ENCODE data around the gene GALNTL6. TPM values are rescaled to one million over a fixed set of nuclear protein-coding genes. Genes with fewer than 3 reads are reported as not detected.

Gene GALNTL6
- total and polyA plus RNA-seq, 2 of the 4 experiments (the other 2 are of a cell fraction), result under 0.01 TPM; not detected in 1

DNA sequence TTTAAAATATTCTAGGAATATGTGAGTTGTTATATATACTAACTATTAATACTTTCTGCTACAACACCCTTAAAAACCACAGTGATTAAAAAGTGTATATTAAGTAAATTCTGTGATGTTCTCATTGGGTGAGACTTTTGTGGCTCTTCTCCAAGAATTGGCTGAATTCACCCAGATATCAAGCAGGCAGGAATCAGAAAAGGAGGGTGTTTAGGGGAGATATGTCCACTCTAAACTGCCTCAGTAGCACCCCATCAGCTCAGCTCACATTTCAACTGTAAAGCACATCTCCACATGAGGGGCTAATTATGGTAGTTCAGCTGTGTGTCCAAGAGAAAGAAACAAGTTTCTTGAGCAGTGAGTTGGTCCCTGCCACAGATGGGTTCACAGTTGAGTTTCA lies 165.0 kb downstream of the GALNTL6 start:
- no peaks in the 10 kb centered on the region for H4K20me1 ChIP-seq (ENCODE audit: insufficient read depth, low read length)
- H2AK9ac ChIP-seq (replicated peaks; ENCODE audit: low read depth, low read length, poor library complexity), result no peak overlapping the region
- H3K14ac ChIP-seq (replicated peaks; ENCODE audit: low read depth, low read length), result no peak overlapping the region
- H3K9me1 ChIP-seq (ENCODE audit: insufficient read depth, low read length), result no peaks in the 10 kb centered on the region
- H2AK5ac ChIP-seq (ENCODE audit: low read depth, low read length), result no peak overlapping the region
- no peak overlapping the region for H3K18ac ChIP-seq (ENCODE audit: low read depth, low read length)
- no TSS peak for BruUV-seq (replicated peaks)
- H3K9ac ChIP-seq (ENCODE audit: low read depth, low read length), result no peak overlapping the region
- intact Hi-C loops (cut with micrococcal nuclease), result no loop called here
- H2AFZ ChIP-seq (replicated peaks; ENCODE audit: low read length, poor library complexity), result no peak overlapping the region
- H3K36me3 ChIP-seq (ENCODE audit: control insufficient read depth, insufficient read depth, low read length), result no peaks in the 10 kb centered on the region
- H2BK120ac ChIP-seq (ENCODE audit: low read depth, low read length), result no peak overlapping the region
- H3K27me3 ChIP-seq (ENCODE audit: control insufficient read depth, insufficient read depth, low read length), result no peaks in the 10 kb centered on the region
- H2BK20ac ChIP-seq (ENCODE audit: low read depth, low read length), result no peak overlapping the region
- H3K4ac ChIP-seq (ENCODE audit: low read depth, low read length), result no peak overlapping the region
- H3K4me1 ChIP-seq (ENCODE audit: control insufficient read depth, insufficient read depth, low read length), result no peaks in the 10 kb centered on the region
- no peak overlapping the region for H3K4me3 ChIP-seq (ENCODE audit: insufficient read depth, low read depth, low read length)
- H3K27ac ChIP-seq (ENCODE audit: insufficient read depth, low read length), result no peak overlapping the region
- H3K9me3 ChIP-seq (ENCODE audit: control insufficient read depth, insufficient read depth, low read length), result 0 out of 2 replicates have a peak, but pooled peaks cover 2% of the 10 kb centered on the region
- DNase-seq (no peak), ATAC-seq (ENCODE audit: low read depth) (no peak)
- no peak overlapping the region for H4K8ac ChIP-seq (ENCODE audit: low read depth in 2 of 2, low read length in 2 of 2)
- no peak overlapping the region for H2BK5ac ChIP-seq (ENCODE audit: low read depth, low read length, poor library complexity, severe bottlenecking)
- H3K23ac ChIP-seq (ENCODE audit: low read depth, low read length), result no peak overlapping the region
- ChIA-PET POLR2A (ENCODE audit: unreplicated experiment) (no interaction called here), CTCF (no interaction called here)
- dilution Hi-C loops (cut with HindIII; ENCODE audit: low sequenced_read_pairs, unreplicated experiment), result no loop called here
- H4K5ac ChIP-seq (ENCODE audit: low read depth, low read length), result no peak overlapping the region
- H3K4me2 ChIP-seq (ENCODE audit: low read depth, low read length), result no peak overlapping the region
- H3K79me1 ChIP-seq (ENCODE audit: low read depth in 1 of 2, low read length in 2 of 2), result no peaks in the 10 kb centered on the region
- H3K56ac ChIP-seq (ENCODE audit: extremely low read depth, insufficient read depth, low read length), result no peak overlapping the region
- in situ Hi-C loops (cut with MboI; ENCODE audit: low sequenced_read_pairs), result no loop called here
- TF ChIP-seq NFE2L2 (IDR thresholded peaks at IDR 0.05; ENCODE audit: low read depth, low read length), result no peak
- no peak for TF ChIP-seq RFX5 (IDR thresholded peaks at IDR 0.05; ENCODE audit: low read depth, low read length)
- TF ChIP-seq, protein P1, sequence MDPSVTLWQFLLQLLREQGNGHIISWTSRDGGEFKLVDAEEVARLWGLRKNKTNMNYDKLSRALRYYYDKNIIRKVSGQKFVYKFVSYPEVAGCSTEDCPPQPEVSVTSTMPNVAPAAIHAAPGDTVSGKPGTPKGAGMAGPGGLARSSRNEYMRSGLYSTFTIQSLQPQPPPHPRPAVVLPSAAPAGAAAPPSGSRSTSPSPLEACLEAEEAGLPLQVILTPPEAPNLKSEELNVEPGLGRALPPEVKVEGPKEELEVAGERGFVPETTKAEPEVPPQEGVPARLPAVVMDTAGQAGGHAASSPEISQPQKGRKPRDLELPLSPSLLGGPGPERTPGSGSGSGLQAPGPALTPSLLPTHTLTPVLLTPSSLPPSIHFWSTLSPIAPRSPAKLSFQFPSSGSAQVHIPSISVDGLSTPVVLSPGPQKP (IDR thresholded peaks at IDR 0.05; ENCODE audit: borderline replicate concordance, low read depth, low read length), result no peak
- no peak for TF ChIP-seq BHLHE40 (IDR thresholded peaks at IDR 0.05; ENCODE audit: low read depth, low read length)
- TF ChIP-seq, protein P2, sequence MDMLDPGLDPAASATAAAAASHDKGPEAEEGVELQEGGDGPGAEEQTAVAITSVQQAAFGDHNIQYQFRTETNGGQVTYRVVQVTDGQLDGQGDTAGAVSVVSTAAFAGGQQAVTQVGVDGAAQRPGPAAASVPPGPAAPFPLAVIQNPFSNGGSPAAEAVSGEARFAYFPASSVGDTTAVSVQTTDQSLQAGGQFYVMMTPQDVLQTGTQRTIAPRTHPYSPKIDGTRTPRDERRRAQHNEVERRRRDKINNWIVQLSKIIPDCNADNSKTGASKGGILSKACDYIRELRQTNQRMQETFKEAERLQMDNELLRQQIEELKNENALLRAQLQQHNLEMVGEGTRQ (IDR thresholded peaks at IDR 0.05; ENCODE audit: low read depth, low read length), result no peak
- no peak for TF ChIP-seq MAFK (IDR thresholded peaks at IDR 0.05; ENCODE audit: low read depth, low read length)
- TF ChIP-seq CEBPB (IDR thresholded peaks at IDR 0.05; ENCODE audit: low read depth, low read length), result no peak
- no peak for TF ChIP-seq MXI1 (IDR thresholded peaks at IDR 0.05; ENCODE audit: borderline replicate concordance, low read depth, low read length)
- TF ChIP-seq SMC3 (IDR thresholded peaks at IDR 0.05; ENCODE audit: low read depth, low read length), result no peak
- TF ChIP-seq FOS (IDR thresholded peaks at IDR 0.05; ENCODE audit: low read depth, low read length), result no peak
- no peak for TF ChIP-seq MAZ (IDR thresholded peaks at IDR 0.05; ENCODE audit: borderline replicate concordance, low read depth, low read length)
- no peak for TF ChIP-seq POLR2A (IDR thresholded peaks at IDR 0.05; ENCODE audit: low read depth, low read length)
- TF ChIP-seq RCOR1 (IDR thresholded peaks at IDR 0.05; ENCODE audit: insufficient replicate concordance, low read length), result no peak
- no peak for TF ChIP-seq CHD1 (IDR thresholded peaks at IDR 0.05; ENCODE audit: low read depth, low read length)
- TF ChIP-seq RAD21 (IDR thresholded peaks at IDR 0.05; ENCODE audit: low read length), result no peak
- H2BK15ac ChIP-seq (ENCODE audit: low read depth, low read length), result no peak overlapping the region
- no peak overlapping the region for H4K91ac ChIP-seq (ENCODE audit: insufficient read depth, low read depth, low read length)
